Endothelial cell of hepatic sinusoid (primary cell): ENCODE data around the gene HOXB6.

Source experiments
- in situ Hi-C: cut with HindIII; loops from 2 replicates; pipeline ENCODE4 v1.10.0; 2017; ENCODE audit warnings: low sequenced_read_pairs

Gene HOXB6

GRCh38 chr17:48611213-48611612 is 6.4 kb upstream of the HOXB6 start:
- in situ Hi-C loops, result no loop called here

- in situ Hi-C loops, result no loop called here
These were observed 5.8 kb upstream of the HOXB6 start, which contains the start of gene HOXB7 for GRCh38 chr17:48610282-48611211. HOXB7 (minus strand) TSS chr17:48611017; CDS start chr17:48610918, 99 bp downstream.

DNA sequence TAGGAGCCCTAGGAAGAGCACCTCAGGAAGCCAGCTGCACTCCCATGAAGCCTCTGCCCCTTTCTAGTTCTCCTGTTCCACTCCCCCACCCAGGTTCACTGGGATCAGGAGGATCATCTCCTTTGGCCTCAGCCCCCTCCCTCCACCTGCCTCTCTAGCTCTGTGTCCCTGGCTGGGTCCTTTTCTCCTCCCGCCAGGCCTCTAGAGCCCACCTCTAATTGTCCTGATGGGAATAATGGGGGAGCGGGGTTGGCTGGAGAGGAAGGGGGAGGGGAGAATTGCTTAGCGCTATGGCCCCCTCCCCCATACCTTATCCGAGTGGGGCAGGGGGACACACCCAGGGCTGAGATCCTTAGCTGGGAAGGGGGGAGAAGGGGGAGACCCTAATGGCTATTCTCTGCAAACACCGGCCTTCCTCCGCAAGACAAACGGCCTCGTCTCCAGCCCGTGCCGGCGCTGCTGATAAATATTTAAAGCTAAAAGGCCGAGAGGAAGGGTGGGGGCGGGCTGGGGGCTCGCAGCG is 5.0 kb upstream of the HOXB6 start:
- in situ Hi-C loops, result no loop called here

- in situ Hi-C loops, result no loop called here
These were observed 4.2 kb upstream of the HOXB6 start for GRCh38 chr17:48609033-48609432.

DNA sequence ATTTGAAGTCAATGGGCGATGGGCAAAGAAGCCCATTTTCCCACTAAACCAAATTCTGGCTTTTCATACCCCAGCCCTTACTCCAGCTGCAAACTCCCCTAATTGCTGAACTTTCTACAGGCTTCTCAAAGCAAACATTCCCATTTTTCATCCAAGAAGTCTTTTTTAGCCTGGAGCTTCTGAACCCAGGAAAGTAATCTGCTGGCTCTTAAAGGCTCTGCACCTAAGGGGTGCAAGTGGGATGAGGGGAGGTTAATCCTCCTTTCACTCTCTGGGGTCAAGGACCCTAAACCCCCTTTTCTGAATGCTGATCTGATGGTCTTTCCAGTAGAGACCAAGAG is 3.7 kb upstream of the HOXB6 start:
- in situ Hi-C loops, result no loop called here

DNA sequence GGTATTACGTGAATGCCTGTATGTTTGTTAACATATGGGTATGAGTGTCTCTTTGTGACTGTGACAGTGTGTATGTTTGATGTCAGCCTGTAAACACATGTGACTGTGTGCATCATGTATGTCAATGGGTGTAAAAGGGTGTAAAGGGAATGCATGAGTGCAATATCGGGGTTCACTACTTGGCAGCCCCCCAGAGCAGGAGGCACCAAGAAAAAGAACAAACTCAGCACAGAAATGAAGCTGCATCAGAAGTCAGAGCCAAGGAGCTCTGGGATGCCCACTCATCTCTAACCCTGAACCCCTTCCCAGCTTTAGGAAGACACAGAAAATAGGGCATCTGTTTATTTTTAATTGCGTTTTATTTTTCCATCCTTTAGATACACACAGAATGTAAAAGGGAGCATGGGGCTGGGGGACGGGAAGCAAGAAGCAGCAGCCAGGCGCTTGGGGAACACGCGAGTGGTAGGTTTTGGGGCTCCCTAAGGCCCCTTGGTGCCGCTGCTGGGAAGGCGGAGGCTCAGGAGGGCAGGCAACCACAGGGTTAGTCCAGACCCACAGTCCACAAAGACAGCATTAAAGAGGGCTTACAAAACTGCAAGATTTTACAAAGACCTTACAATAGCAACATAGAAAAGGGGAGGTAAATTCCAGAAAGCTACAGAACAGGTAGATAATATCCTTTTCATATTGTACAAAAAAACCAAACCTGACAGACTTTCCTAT is 2.3 kb upstream of the HOXB6 start:
- in situ Hi-C loops, result no loop called here

DNA sequence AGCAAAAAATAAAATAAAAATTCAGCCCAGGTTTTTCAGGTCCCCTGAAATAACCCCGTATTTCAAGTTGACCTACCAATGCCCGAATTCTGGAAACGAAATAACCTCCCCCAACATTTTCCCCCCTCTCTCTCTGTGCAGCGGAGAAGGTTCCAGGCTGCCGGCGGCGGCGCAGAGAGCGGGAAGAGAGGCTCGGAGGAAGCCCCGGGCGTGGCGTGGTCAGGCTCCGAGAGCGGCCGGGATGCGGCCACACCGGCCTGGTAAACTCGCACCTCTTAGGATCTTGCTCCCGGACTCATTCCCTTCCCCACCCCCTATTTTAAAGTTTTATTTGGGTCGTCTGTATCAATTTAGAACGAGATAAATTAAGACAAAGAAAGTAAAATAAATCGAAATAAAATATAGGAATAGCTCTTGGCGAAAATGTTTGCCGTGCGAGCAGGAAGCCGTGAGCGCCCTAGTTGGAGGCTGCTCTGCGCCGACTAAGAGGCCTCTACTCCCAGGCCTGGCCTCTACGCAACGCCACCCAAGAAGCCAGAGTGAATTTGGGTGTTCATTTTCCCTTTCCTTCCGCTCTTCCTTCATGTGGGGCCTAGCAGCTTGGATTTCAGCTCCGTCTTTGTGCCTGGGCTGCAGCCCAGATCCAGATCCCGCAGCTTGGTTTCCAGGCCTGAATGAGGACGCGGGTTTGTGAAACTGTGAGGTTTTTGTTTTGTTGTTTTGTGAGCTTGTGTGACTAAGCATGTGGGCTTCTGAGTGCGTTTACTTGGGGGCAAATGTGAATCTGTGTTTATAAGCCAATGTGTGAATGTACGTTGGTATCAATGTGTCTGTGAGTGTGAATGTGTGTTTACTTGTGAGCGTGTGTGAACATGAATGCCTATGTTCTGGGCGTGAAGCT is 1.5 kb upstream of the HOXB6 start:
- in situ Hi-C loops, result no loop called here

GRCh38 chr17:48605409-48605919 is 678 bp upstream of the HOXB6 start:
- in situ Hi-C loops, result no loop called here

GRCh38 chr17:48603959-48604769 is 622 bp downstream of the HOXB6 start:
- in situ Hi-C loops, result no loop called here

- in situ Hi-C loops, result no loop called here
These were observed 3.0 kb downstream of the HOXB6 start for GRCh38 chr17:48601539-48602425.

DNA sequence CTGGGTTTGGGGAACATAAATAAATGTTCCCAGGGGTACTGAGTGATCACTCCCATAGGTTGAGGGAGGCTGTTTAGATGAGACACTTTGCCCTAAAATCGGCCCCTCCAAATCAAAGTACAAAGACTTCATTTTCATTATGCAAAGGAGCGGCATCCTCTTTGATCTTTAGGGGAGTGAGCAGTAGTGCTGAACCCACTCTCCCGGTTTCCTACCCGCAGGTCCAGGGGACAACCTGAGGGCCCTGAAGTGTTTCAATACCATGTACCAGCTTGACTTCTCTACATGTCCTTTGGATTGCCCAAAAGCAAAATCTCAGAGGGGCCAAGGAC is 3.6 kb downstream of the HOXB6 start:
- in situ Hi-C loops, result no loop called here

DNA sequence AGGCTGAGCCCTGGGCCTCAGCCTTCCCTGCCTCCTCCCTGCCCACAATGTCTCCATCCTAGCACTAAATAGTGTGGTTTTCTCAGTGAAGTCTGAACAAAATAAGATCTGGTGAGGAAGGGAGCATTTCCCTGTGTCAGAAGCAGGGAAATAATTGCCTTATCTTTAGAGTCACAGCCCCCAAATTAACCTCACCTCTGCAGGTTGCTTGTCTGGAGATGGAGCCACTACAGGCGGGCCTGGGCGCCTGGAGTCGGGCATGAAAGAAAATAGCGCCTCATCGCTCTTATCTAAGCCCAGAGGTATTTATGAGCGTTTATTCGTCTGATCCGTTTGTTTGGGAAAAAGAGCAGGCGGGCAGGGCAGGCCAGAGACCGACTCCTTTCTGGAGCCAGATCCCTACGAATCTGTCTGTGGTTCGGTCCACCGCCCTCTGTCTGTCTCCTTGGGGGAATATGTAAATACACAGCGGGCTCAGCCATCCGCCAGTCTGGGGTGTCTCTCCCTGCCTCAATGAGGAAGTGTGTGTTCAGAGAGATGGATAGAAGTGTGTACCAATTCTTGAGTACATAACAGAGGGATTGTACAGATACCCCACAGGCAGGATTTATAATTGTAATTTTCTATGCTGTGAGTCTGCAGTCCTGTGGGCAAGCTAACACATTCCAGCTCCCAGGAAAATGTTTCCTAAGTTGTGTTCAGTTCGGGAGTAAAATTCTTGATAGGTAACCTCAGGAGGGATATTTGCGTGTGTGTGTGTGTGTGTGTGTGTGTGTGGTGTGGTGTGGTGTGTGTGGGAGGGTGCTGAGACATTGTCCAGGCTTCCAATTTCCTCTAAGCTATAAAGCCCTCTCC is 4.3 kb downstream of the HOXB6 start:
- in situ Hi-C loops, result no loop called here

- in situ Hi-C loops, result no loop called here
These were observed 5.4 kb downstream of the HOXB6 start for GRCh38 chr17:48599354-48599753.

GRCh38 chr17:48598736-48599135 is 6.0 kb downstream of the HOXB6 start:
- in situ Hi-C loops, result no loop called here

GRCh38 chr17:48597778-48598631 is 6.8 kb downstream of the HOXB6 start:
- in situ Hi-C loops, result no loop called here

DNA sequence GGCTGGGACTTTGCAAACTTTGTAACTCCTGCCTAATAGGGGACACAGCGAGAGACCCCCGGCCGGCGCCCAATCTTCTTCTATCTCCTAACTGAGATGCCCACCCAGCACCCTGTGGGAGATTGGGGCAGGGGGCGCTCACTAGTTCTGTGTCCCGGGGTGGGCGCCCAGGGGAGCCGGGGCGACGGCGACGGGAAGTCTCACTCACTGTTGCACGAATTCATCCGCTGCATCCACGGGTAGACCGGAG is 7.3 kb downstream of the HOXB6 start:
- in situ Hi-C loops, result no loop called here

- in situ Hi-C loops, result no loop called here
These were observed 7.9 kb downstream of the HOXB6 start for GRCh38 chr17:48596735-48597527.
